ENCODE measurements around the gene PMFBP1.

PMFBP1 gene

DNA sequence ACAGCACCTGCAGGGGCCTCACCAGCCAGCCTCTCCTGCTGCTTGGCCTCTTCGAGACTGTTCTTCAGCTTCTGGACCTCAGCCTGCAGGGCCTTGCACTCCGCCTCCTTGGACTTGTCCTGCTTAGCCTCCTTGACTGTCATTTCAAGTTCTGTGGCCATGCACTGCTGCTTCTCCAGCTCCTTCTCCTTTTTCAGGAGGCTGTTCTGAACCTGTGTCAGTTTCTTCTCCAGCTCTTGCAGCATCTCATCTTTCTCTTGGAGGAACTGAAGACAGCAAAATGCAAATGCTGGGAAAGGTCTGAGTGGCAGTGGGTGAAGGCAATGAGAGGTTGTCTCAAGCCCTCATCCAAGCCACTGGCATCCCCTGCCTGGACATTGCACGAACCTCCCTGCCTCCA lies 39.2 kb downstream of the PMFBP1 start:
- DNase-seq (ENCODE audit: extremely low spot score), result no peak
- POLR2A ChIA-PET, result no interaction called here
- TF ChIP-seq, protein P1, sequence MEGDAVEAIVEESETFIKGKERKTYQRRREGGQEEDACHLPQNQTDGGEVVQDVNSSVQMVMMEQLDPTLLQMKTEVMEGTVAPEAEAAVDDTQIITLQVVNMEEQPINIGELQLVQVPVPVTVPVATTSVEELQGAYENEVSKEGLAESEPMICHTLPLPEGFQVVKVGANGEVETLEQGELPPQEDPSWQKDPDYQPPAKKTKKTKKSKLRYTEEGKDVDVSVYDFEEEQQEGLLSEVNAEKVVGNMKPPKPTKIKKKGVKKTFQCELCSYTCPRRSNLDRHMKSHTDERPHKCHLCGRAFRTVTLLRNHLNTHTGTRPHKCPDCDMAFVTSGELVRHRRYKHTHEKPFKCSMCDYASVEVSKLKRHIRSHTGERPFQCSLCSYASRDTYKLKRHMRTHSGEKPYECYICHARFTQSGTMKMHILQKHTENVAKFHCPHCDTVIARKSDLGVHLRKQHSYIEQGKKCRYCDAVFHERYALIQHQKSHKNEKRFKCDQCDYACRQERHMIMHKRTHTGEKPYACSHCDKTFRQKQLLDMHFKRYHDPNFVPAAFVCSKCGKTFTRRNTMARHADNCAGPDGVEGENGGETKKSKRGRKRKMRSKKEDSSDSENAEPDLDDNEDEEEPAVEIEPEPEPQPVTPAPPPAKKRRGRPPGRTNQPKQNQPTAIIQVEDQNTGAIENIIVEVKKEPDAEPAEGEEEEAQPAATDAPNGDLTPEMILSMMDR (IDR thresholded peaks at IDR 0.05; ENCODE audit: control extremely low read depth, extremely low read depth, low read depth, missing control alignments), result no peak
- CTCF ChIA-PET, result interaction anchor here (0.9 kb wide), 1 partner anchor 8 kb away, joined by 4 read pairs; no protein-coding TSS in a partner anchor

DNA sequence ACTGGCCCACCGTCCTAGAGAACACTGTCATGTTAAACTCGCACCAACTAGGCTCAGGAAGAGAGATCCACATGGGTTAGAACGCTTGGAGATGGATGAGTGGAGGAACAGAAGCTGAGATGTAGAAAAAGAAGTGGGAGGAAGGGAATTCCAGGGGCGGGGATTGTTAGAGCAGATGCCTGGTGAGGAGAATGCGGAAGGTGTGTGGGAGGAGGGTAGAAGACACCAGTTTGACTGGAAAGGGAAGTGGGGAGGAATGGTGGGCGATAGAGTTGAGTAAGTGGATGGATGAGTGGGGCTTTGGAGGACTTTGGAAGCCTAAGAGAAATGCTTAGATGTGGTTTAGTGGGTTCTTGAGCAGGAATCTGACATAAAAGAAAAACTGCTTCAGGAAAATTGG lies 40.9 kb downstream of the PMFBP1 start:
- no peak for DNase-seq (ENCODE audit: extremely low spot score)
- CTCF ChIA-PET, result interaction anchor here (1.0 to 1.4 kb wide), 5 partner anchors 9 to 336 kb away, joined by 3 to 4 read pairs (median 3); no protein-coding TSS in a partner anchor
- TF ChIP-seq, protein P1 (IDR thresholded peaks at IDR 0.05; ENCODE audit: control extremely low read depth, extremely low read depth, low read depth, missing control alignments), result no peak
- POLR2A ChIA-PET, result no interaction called here

- DNase-seq (ENCODE audit: extremely low spot score), result no peak
- TF ChIP-seq, protein P1 (IDR thresholded peaks at IDR 0.05; ENCODE audit: control extremely low read depth, extremely low read depth, low read depth, missing control alignments), result no peak
- CTCF ChIA-PET, result interaction anchor here (0.7 to 2.7 kb wide), 4 partner anchors 8 to 337 kb away, joined by 3 to 8 read pairs (median 4); no protein-coding TSS in a partner anchor
- POLR2A ChIA-PET, result no interaction called here
These were observed 41.8 kb downstream of the PMFBP1 start for GRCh38 chr16:72129976-72130656.

DNA sequence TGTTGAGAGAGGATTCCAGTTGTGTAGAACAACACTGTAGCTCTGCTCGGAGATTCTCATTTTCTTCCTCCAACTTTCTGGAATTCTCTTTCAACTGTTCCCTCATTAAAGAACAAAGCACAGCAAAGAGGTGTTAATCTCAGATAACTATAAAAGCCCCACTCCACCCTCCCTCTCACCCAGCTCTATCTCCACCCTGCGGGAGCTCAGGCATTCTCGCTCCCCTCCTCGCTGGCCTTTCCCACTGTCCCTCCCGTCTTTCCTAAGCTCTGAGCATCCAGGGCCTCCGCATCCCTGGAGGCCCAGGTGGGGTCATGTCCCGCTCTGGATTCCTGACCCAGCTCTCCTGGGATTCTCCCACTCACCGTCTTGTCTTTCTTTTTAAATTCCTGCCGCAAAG lies 43.3 kb downstream of the PMFBP1 start:
- CTCF ChIA-PET, result interaction anchor here (1.2 to 2.7 kb wide), 4 partner anchors 9 to 338 kb away, joined by 3 to 8 read pairs (median 4); no protein-coding TSS in a partner anchor
- DNase-seq (ENCODE audit: extremely low spot score), result no peak
- POLR2A ChIA-PET, result no interaction called here
- TF ChIP-seq, protein P1 (IDR thresholded peaks at IDR 0.05; ENCODE audit: control extremely low read depth, extremely low read depth, low read depth, missing control alignments), result no peak

DNA sequence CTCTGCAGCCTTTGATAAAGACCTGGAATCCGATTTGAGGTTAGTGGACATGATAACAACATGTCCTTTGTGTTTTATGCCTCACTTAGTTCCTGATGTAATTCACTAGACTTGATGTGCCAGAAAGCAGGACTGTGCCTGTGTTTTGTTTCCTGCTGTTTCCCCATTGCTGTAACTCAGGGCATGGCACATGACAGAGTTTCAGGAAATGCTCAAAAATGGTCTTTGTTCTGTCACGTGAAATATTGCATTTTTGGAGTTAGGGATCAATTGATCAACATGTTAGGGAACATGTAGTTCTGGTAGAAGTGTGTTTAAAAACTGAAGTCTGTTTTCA lies 45.6 kb downstream of the PMFBP1 start:
- no peak for DNase-seq (ENCODE audit: extremely low spot score)
- CTCF ChIA-PET, result interaction anchor here (1.7 kb wide), 1 partner anchor 31 kb away, joined by 6 read pairs; no protein-coding TSS in a partner anchor
- TF ChIP-seq, protein P1 (IDR thresholded peaks at IDR 0.05; ENCODE audit: control extremely low read depth, extremely low read depth, low read depth, missing control alignments), result no peak
- POLR2A ChIA-PET, result no interaction called here

- peak; percentile 25 for DNase-seq (ENCODE audit: extremely low spot score)
- POLR2A ChIA-PET, result no interaction called here
- TF ChIP-seq, protein P1 (IDR thresholded peaks at IDR 0.05; ENCODE audit: control extremely low read depth, extremely low read depth, low read depth, missing control alignments), result no peak
- CTCF ChIA-PET, result interaction anchor here (0.6 to 3.1 kb wide), 24 partner anchors 8 to 1833 kb away, joined by 3 to 32 read pairs (median 5); partner anchors contain the start of genes DHX38, HPR and TXNL4B
These were observed 46.1 kb downstream of the PMFBP1 start for GRCh38 chr16:72125635-72126428.

Data from GM10248 (cell line).